Transverse colon (tissue), 4 donors: Measurements from ENCODE around the gene PPP4C. TPM values are rescaled to one million over a fixed set of nuclear protein-coding genes. Genes with fewer than 3 reads are reported as not detected.

Experiments
- DNase-seq: peaks from one replicate; pipeline ENCODE4 v3.0.0-alpha.2; 2019
- H3K27ac ChIP-seq, 4 donors: fragments of 200-600 bp; sonication (generic); 2 replicates each; pipeline ENCODE4 v1.5.1; 2016 to 2018; ENCODE audit warnings: inconsistent platforms in 4 of 4
- H3K27me3 ChIP-seq: fragments of 200-600 bp; sonication (generic); 2 replicates; pipeline ENCODE4 v1.5.1; 2017; ENCODE audit warnings: inconsistent platforms
- H3K36me3 ChIP-seq, 4 donors: fragments of 200-600 bp; sonication (generic); 2 replicates each; pipeline ENCODE4 v1.5.1; 2017 to 2019; ENCODE audit warnings: inconsistent platforms in 4 of 4
- H3K4me1 ChIP-seq, 4 donors: fragments of 200-600 bp; sonication (generic); 2 replicates each; pipeline ENCODE4 v1.5.1; 2017 to 2020; ENCODE audit warnings: inconsistent platforms in 4 of 4
- H3K4me3 ChIP-seq, 4 donors: fragments of 200-600 bp; sonication (generic); 1 replicate in 1 of 4; 2 replicates in 3 of 4; pipeline versions ENCODE4 v1.5.1 to v1.6.1; 2017 to 2019; ENCODE audit warnings: inconsistent platforms in 4 of 4
- H3K9me3 ChIP-seq, 2 donors: fragments of 200-600 bp; sonication (generic); 2 replicates each; pipeline ENCODE4 v1.5.1; 2017 to 2019; ENCODE audit warnings: inconsistent platforms in 2 of 2
- EP300 ChIP-seq: sonication (generic); formaldehyde crosslinking; IDR thresholded peaks from one replicate; pipeline ENCODE4 v1.6.1; 2017; ENCODE audit warnings: antibody characterized with exemption, low read depth
- POLR2A ChIP-seq: fragments of 450-650 bp; IDR thresholded peaks from one replicate; pipeline ENCODE4 v1.6.1; 2016; ENCODE audit warnings: antibody characterized with exemption, mild to moderate bottlenecking, moderate library complexity
- POLR2AphosphoS5 ChIP-seq, 3 donors: sonication (generic); formaldehyde crosslinking; IDR thresholded peaks; one replicate each; pipeline ENCODE4 v1.6.1; 2016; ENCODE audit warnings: antibody characterized with exemption in 3 of 3
- WGBS, 2 donors: methylation state at CpG; one replicate each; pipeline ENCODE4 v1.1.5; 2018; ENCODE audit warnings: low coverage in 1 of 2; 5-methylcytosine and 5-hydroxymethylcytosine counted together
- in situ Hi-C, 4 donors: fragments of 200-750 bp; cut with MboI; loops; one replicate each; pipeline versions ENCODE4 v1.15.0 to v1.15.1; 2017; ENCODE audit warnings: low sequenced_read_pairs in 3 of 4, low pct_ligation_motif_present in 1 of 4, low pct_unique_long_range_greater_than_20kb in 1 of 4
- intact Hi-C: fragments of 100-400 bp; cut with DNase I; formaldehyde crosslinking; loops from one replicate; pipeline ENCODE4 v1.15.1; 2023; ENCODE audit warnings: low total_unique reads
- total RNA-seq, 4 donors: library from RNA; depleted of rRNA; stranded (reverse); fragments of >200 nt; gene quantifications; one replicate each; pipeline ENCODE4 v1.1.0, GENCODE V29; 2016
- TF ChIP-seq, protein P1 (sequence below), 5 experiments: fragments of 200-600 bp in 3 of 5; fragments of 450-650 bp in 2 of 5; sonication (generic) in 3 of 5; IDR thresholded peaks; 1 replicate in 2 of 5; 2 replicates in 3 of 5; pipeline ENCODE4 v1.5.1; 2016 to 2017; ENCODE audit warnings: antibody characterized with exemption in 5 of 5, inconsistent platforms in 3 of 5, mild to moderate bottlenecking in 2 of 5, moderate library complexity in 1 of 5

The PPP4C gene
- total RNA-seq, 4 donors from 2014 or later, result 17.7 to 92.3 (median 74.3) TPM

- Histone ChIP-seq H3K36me3 (peaks cover 0 to 39% (median 7%) of the 10 kb centered on the region in 4 donors), H3K9me3 (no peaks in the 10 kb centered on the region), H3K4me1 (peaks cover 0 to 5% (median 2%) of the 10 kb centered on the region in 4 donors), H3K27ac (no peak overlapping the region), H3K4me3 (no peak overlapping the region), H3K27me3 (no peaks in the 10 kb centered on the region)
- no peak for TF ChIP-seq POLR2AphosphoS5 (IDR thresholded peaks at IDR 0.05)
- no peak for TF ChIP-seq EP300
- TF ChIP-seq POLR2A, result no peak
- TF ChIP-seq, protein P1, sequence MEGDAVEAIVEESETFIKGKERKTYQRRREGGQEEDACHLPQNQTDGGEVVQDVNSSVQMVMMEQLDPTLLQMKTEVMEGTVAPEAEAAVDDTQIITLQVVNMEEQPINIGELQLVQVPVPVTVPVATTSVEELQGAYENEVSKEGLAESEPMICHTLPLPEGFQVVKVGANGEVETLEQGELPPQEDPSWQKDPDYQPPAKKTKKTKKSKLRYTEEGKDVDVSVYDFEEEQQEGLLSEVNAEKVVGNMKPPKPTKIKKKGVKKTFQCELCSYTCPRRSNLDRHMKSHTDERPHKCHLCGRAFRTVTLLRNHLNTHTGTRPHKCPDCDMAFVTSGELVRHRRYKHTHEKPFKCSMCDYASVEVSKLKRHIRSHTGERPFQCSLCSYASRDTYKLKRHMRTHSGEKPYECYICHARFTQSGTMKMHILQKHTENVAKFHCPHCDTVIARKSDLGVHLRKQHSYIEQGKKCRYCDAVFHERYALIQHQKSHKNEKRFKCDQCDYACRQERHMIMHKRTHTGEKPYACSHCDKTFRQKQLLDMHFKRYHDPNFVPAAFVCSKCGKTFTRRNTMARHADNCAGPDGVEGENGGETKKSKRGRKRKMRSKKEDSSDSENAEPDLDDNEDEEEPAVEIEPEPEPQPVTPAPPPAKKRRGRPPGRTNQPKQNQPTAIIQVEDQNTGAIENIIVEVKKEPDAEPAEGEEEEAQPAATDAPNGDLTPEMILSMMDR (IDR thresholded peaks at IDR 0.05), result no peak
- 73% methylated on average over 6 of the region's 6 CpGs; no CpG with 5 or more reads in 1 of the 2 donors for WGBS, 2 donors
- DNase-seq, result no peak
- intact Hi-C loops, result no loop called here
- in situ Hi-C loops, result loop anchor here in 2 of 4 donors (25.0 kb wide), 2 partner anchors 326 to 551 kb away; partner anchors contain the start of gene ZNF771 (in 2 of the 2)
Observed at GRCh38 chr16:30085820-30086219, 10.0 kb downstream of the PPP4C start.

DNA sequence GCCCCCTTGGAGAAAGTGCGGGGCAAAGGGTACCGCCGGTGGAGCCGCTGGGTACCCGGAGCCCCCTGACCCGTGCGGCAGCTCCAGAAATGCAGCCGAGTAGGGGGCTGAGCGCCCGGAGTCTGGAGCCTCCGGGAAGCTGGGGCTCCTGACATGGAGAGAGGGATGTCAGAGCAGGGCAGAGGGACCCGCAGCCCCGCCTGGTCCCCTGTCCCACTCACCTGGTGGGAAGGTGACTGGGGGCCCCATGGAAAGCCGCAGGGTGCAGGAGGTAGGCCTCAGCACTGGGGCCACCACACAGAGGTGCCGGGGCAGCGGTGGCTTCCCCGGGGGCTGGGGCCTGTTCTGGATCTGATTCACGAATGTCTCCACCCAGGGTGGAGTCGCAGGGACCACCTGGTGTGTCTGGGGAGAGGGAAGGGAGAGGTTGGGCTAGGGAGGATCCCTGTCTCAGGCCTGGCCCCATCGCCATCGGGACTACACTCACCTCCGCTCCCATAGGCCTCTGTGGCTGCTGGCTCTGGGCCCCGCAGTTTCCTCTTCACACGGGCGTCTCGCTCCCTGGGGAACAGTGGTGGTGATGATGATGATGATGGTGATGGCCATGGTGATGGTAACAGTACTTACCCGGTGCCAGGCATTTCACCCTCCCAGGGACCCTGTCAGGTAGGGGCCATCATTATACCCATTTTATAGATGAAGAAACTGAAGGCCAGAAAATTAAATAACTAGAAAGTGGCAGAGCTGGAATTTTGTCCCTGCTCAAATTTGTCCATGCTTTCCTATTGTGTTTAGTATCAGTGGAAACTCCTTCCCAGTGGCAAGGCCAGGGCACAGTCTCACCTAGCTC, 10.7 kb downstream of the PPP4C start:
- TF ChIP-seq POLR2A (no peak), POLR2AphosphoS5 (IDR thresholded peaks at IDR 0.05) (no peak), EP300 (no peak)
- TF ChIP-seq, protein P1 (IDR thresholded peaks at IDR 0.05), result no peak
- no peaks in the 10 kb centered on the region for H3K9me3 ChIP-seq
- H3K27me3 ChIP-seq, result no peaks in the 10 kb centered on the region
- intact Hi-C loops (no loop called here), in situ Hi-C loops (loop anchor here in 2 of 4 donors (25.0 kb wide), 2 partner anchors 326 to 551 kb away; partner anchors contain the start of gene ZNF771 (in 2 of the 2))
- H3K4me3 ChIP-seq, result no peak overlapping the region
- DNase-seq, result no peak
- peaks cover 0 to 12% (median 8%) of the 10 kb centered on the region in 4 donors for H3K4me1 ChIP-seq
- no peak overlapping the region for H3K27ac ChIP-seq
- WGBS, 2 donors, result 85% methylated on average over 27 of the region's 27 CpGs; no CpG with 5 or more reads in 1 of the 2 donors
- H3K36me3 ChIP-seq, result peaks cover 0 to 34% (median 7%) of the 10 kb centered on the region in 4 donors

DNA sequence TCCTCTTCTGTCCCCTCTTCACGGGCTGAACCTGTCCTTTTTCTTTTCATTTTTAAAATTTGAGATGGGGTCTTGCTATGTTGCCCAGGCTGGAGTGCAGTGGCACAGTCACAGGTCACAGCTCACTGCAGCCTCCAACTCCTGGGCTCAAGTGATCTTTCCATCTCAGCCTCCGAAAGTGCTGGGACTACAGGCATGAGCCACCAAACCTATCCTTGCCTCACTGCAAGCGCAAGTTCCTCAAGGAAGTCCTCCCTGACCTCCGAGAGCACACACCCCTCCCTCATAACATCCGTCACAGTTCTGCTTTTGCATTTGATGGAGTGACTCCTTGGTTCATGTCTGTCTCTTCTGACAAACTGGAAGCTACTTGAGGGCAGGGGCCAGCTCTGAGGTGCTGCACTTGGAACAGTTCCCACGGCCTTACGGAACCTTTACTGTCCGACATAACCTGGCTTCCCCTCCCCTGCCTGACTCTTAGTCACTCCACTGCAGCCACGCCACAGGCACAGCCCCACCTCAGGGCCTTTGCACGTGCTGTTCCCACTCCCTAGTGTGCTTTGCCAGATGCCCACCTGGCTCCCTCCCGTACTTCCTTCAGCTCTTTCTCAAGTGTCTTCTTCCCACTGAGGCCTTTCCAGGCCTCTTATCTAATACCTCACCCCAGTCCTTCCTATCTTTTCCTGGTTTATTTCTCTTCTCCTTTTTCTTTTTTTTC, 11.5 kb downstream of the PPP4C start:
- H3K9me3 ChIP-seq, result no peaks in the 10 kb centered on the region
- TF ChIP-seq, protein P1 (IDR thresholded peaks at IDR 0.05), result no peak
- TF ChIP-seq POLR2AphosphoS5 (IDR thresholded peaks at IDR 0.05) (no peak), POLR2A (no peak), EP300 (no peak)
- H3K27me3 ChIP-seq, result no peaks in the 10 kb centered on the region
- H3K4me3 ChIP-seq, result no peak overlapping the region
- no peak for DNase-seq
- H3K27ac ChIP-seq, result no peak overlapping the region
- in situ Hi-C loops, result loop anchor here in 2 of 4 donors (25.0 kb wide), 2 partner anchors 325 to 550 kb away; partner anchors contain the start of gene ZNF771 (in 2 of the 2)
- intact Hi-C loops, result no loop called here
- 84 to 100% methylated on average over 2 to 11 of the region's 11 CpGs for WGBS, 2 donors
- peaks cover 3 to 16% (median 12%) of the 10 kb centered on the region in 4 donors for H3K4me1 ChIP-seq
- H3K36me3 ChIP-seq, result peaks cover 0 to 28% (median 5%) of the 10 kb centered on the region in 4 donors
